ENCODE data around the gene SLC5A10. TPM values are rescaled to one million over a fixed set of nuclear protein-coding genes. Genes with fewer than 3 reads are reported as not detected.
"Not testable (repeated sequence)": the region's sequence is repeated elsewhere in the genome, so short reads cannot be mapped to it uniquely, and the experiment has no call there.

The SLC5A10 gene
- total and polyA plus RNA-seq, 4 donors, result 0.05 to 0.23 (median 0.15) TPM

DNA sequence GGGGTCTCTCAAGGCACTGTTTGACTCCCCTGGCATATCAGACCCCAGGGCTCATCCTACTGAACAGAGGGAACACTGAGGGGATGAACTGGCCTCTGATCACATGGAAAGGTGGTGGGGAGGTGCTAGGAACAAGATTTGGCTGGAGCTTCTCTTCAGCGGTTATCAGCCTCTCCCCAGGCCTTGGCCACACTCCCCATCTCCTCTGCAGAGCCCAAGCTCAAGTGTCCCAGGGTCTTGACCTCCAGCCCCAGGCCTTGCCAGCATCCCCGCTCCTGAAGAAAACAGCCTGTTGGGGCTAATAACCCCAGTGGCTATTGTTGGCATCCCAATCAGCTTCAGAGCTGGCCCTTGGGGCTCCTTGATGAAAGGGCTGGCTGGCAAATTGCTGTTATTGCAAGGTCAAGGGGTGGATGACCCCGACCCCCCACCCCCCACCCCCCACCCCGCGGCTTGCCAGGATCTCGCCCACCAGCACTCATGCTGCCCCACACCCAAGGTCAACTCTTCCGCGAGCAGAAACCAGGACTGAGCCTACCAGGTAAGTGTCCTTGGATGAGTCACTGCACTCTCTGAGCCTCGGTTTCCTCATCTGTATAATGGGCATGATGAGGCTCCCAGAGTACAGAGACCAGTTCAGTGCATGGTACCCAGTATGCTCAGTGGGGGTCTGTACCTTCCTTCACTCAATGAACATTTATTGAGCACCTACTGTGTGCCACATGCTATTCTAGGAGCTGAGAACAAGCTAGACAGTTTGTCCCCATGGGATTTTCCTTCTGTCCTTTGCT is 71.4 kb downstream of the SLC5A10 start (continued):
- no peak for TF ChIP-seq JUND (IDR thresholded peaks at IDR 0.05)
- TF ChIP-seq HNF4A (conservative IDR thresholded peaks at IDR 0.05), result no peak

DNA sequence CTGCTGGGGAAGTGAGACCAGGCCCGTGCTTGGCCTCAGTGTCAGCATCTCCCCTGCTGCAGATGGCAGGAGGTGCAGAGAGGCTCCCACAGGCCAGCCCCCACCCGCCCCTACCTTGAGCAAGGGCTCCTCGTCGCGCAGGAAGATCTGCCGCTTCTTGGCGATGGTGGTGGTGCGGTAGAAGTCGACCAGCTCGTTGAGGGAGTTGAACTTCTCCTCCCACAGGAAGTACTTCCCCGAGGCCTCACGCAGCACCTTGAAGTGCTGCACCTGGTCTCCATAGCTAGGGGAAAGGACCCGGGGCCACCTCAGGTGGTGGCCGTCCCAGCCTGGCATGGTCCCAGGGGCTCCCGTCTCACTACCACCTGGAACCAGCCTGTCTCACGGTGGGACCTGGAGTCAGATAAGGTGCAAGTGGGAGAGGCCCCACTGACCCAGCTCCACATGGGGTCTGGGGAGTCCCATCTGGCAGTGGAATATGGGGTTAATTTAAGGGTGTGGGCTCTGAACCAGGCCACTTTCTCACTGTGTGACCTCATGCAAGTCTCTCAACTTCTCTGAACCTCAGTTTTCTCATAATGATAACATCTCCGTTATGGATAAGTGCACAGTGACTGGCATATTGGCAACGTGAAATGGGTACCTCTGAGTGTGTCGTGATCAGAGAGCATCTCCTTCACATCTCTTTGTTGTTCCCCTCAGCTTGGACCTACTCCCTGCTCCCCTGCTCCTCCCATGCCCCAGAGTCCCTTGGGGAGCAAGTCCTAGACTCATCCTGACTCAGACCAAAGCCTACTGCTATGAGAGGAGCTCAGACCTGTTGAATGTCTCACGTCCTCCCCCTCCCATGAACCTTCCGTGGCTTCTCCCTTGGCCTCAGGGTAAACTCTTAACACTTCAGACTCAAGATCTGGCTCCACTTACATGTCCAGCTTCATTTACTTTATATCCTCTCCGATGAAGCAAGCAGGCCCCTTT is 72.4 kb downstream of the SLC5A10 start:
- DNase-seq (ENCODE audit: low spot score), result no peak
- no peaks in the 10 kb centered on the region for H3K27me3 ChIP-seq (ENCODE audit: control insufficient read depth in 4 of 4, insufficient read depth in 4 of 4, low read length in 3 of 4)
- no peak overlapping the region for H3K27ac ChIP-seq (ENCODE audit: low read depth in 1 of 2, low read length in 2 of 2)
- 92% methylated on average over 22 of the region's 22 CpGs for WGBS
- peaks cover 0 to 2% (median 0%) of the 10 kb centered on the region in 4 donors for H3K36me3 ChIP-seq (ENCODE audit: control insufficient read depth in 4 of 4, insufficient read depth in 3 of 4, low read depth in 1 of 4, low read length in 3 of 4)
- H3K9ac ChIP-seq (ENCODE audit: low read depth in 1 of 2, low read length in 2 of 2), result no peak overlapping the region
- H3K4me3 ChIP-seq (ENCODE audit: low read depth in 1 of 3, low read length in 3 of 3), result no peak overlapping the region
- no peaks in the 10 kb centered on the region for H3K4me1 ChIP-seq (ENCODE audit: control insufficient read depth in 4 of 4, insufficient read depth in 4 of 4, low read length in 3 of 4)
- no peaks in the 10 kb centered on the region for H3K9me3 ChIP-seq (ENCODE audit: control insufficient read depth in 4 of 4, low read length in 3 of 4)
- TF ChIP-seq RAD21 (IDR thresholded peaks at IDR 0.05), result no peak
- TF ChIP-seq, protein P1, sequence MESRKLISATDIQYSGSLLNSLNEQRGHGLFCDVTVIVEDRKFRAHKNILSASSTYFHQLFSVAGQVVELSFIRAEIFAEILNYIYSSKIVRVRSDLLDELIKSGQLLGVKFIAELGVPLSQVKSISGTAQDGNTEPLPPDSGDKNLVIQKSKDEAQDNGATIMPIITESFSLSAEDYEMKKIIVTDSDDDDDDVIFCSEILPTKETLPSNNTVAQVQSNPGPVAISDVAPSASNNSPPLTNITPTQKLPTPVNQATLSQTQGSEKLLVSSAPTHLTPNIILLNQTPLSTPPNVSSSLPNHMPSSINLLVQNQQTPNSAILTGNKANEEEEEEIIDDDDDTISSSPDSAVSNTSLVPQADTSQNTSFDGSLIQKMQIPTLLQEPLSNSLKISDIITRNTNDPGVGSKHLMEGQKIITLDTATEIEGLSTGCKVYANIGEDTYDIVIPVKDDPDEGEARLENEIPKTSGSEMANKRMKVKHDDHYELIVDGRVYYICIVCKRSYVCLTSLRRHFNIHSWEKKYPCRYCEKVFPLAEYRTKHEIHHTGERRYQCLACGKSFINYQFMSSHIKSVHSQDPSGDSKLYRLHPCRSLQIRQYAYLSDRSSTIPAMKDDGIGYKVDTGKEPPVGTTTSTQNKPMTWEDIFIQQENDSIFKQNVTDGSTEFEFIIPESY (IDR thresholded peaks at IDR 0.05), result no peak
- TF ChIP-seq HNF4G (IDR thresholded peaks at IDR 0.05), result no peak
- no peak for TF ChIP-seq HNF4A (conservative IDR thresholded peaks at IDR 0.05)
- TF ChIP-seq, protein P2, sequence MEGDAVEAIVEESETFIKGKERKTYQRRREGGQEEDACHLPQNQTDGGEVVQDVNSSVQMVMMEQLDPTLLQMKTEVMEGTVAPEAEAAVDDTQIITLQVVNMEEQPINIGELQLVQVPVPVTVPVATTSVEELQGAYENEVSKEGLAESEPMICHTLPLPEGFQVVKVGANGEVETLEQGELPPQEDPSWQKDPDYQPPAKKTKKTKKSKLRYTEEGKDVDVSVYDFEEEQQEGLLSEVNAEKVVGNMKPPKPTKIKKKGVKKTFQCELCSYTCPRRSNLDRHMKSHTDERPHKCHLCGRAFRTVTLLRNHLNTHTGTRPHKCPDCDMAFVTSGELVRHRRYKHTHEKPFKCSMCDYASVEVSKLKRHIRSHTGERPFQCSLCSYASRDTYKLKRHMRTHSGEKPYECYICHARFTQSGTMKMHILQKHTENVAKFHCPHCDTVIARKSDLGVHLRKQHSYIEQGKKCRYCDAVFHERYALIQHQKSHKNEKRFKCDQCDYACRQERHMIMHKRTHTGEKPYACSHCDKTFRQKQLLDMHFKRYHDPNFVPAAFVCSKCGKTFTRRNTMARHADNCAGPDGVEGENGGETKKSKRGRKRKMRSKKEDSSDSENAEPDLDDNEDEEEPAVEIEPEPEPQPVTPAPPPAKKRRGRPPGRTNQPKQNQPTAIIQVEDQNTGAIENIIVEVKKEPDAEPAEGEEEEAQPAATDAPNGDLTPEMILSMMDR (IDR thresholded peaks at IDR 0.05; ENCODE audit: low read depth, low read length, missing input control), result no peak
- no peak for TF ChIP-seq YY1 (IDR thresholded peaks at IDR 0.05)
- no peak for TF ChIP-seq FOXA1 (IDR thresholded peaks at IDR 0.05)
- TF ChIP-seq FOXA2 (IDR thresholded peaks at IDR 0.05), result no peak
- TF ChIP-seq JUND (IDR thresholded peaks at IDR 0.05), result no peak
- no peak for TF ChIP-seq ATF3 (IDR thresholded peaks at IDR 0.05)
- no peak for TF ChIP-seq EGR1 (IDR thresholded peaks at IDR 0.05; ENCODE audit: low read depth in 2 of 2)
- TF ChIP-seq NR2F2 (IDR thresholded peaks at IDR 0.05), result no peak
- TF ChIP-seq REST (IDR thresholded peaks at IDR 0.05), result no peak
- TF ChIP-seq, protein P3, sequence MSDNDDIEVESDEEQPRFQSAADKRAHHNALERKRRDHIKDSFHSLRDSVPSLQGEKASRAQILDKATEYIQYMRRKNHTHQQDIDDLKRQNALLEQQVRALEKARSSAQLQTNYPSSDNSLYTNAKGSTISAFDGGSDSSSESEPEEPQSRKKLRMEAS (IDR thresholded peaks at IDR 0.05), result no peak

DNA sequence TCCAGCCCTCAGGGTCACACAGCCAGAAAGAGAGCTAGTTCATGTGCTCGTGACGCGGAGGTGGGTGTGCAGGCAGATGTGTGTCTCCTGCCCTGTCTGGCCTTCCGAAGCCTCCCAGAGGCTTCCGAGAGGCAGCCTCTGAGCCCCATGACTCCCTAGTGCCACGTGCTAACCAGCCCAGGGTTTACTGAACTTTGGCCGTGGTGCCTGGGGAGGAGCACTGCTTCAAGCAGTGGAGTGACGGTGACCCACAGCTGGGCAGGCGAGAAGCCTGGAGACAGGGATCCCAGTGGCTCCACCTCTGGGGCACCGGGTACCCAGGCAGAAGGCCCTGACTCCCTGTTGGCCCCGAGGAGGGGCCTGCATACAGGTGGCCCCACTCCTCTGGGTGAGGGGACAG is 76.7 kb downstream of the SLC5A10 start:
- not testable (repeated sequence) for H3K27ac ChIP-seq (ENCODE audit: low read depth in 1 of 2, low read length in 2 of 2); H3K36me3 ChIP-seq (ENCODE audit: control insufficient read depth in 4 of 4, insufficient read depth in 3 of 4, low read depth in 1 of 4, low read length in 3 of 4); H3K9ac ChIP-seq (ENCODE audit: low read depth in 1 of 2, low read length in 2 of 2); H3K27me3 ChIP-seq (ENCODE audit: control insufficient read depth in 4 of 4, insufficient read depth in 4 of 4, low read length in 3 of 4); H3K4me3 ChIP-seq (ENCODE audit: low read depth in 1 of 3, low read length in 3 of 3); H3K4me1 ChIP-seq (ENCODE audit: control insufficient read depth in 4 of 4, insufficient read depth in 4 of 4, low read length in 3 of 4); DNase-seq (ENCODE audit: low spot score); H3K9me3 ChIP-seq (ENCODE audit: control insufficient read depth in 4 of 4, low read length in 3 of 4)
- WGBS, result no CpG with 5 or more reads among the region's 11 CpGs

DNA sequence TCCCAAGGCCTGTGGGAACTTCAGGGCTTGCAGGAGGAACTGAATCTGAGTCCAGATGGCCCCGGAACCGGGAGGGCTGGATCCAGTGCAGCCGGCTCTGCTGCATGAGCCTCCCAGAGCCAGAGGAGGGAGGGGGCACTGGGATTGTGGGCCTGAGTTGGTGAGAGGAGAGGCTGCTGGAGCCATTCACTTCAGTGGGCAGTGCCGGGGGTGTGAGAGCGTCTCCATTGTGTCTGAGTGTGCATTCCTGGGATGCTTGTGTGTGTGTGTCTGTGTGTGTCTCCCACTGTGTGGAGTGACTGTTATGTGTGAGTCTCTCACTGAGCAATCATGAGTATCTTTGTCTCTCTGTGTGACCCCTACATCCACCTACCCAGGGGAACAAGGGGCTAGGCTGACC is 77.8 kb downstream of the SLC5A10 start:
- not testable (repeated sequence) for H3K27me3 ChIP-seq (ENCODE audit: control insufficient read depth in 4 of 4, insufficient read depth in 4 of 4, low read length in 3 of 4); H3K36me3 ChIP-seq (ENCODE audit: control insufficient read depth in 4 of 4, insufficient read depth in 3 of 4, low read depth in 1 of 4, low read length in 3 of 4); H3K9ac ChIP-seq (ENCODE audit: low read depth in 1 of 2, low read length in 2 of 2); H3K9me3 ChIP-seq (ENCODE audit: control insufficient read depth in 4 of 4, low read length in 3 of 4); H3K27ac ChIP-seq (ENCODE audit: low read depth in 1 of 2, low read length in 2 of 2); H3K4me3 ChIP-seq (ENCODE audit: low read depth in 1 of 3, low read length in 3 of 3); DNase-seq (ENCODE audit: low spot score); H3K4me1 ChIP-seq (ENCODE audit: control insufficient read depth in 4 of 4, insufficient read depth in 4 of 4, low read length in 3 of 4)
- WGBS, result 66% methylated on average over 2 of the region's 5 CpGs

All from liver (tissue), 9 donors.